UCSD-AML1 (cell line): ENCODE results near the gene CABP4.

Experiments used
- DNase-seq: peaks from one replicate; lab custom pipeline; 2025; ENCODE audit not compliant: unreplicated experiment; lab: John Stamatoyannopoulos, UW

Gene CABP4

DNA sequence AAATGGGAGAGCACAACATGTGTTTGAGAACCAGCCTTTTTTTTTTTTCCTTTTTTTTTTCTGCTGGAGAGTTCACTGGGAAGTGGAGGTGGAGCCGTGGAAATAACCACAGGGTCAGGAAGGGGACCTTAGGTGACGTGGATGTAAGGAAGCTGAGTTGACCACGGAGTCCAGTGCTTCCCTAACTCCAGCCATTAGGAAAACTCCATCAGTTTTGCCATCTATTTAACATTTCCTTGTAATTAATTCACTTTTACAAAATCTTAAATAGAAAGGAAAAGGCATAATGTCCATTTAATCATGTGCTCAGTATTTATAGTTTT, 54.8 kb downstream of the CABP4 start:
- DNase-seq, result no peak
